Uterus (tissue), 2 donors: ENCODE results near the gene THOC3.
"Not testable (repeated sequence)": the region's sequence is repeated elsewhere in the genome, so short reads cannot be mapped to it uniquely, and the experiment has no call there.

Experiments
- CTCF ChIP-seq, 4 experiments: fragments of 200-600 bp in 2 of 4; fragments of 450-650 bp in 2 of 4; sonication (generic) in 2 of 4; IDR thresholded peaks; one replicate each; pipeline ENCODE4 v1.5.1; 2016 to 2019; ENCODE audit warnings: antibody characterized with exemption in 4 of 4, mild to moderate bottlenecking in 2 of 4, moderate library complexity in 1 of 4
- POLR2A ChIP-seq, 2 donors: fragments of 450-650 bp; IDR thresholded peaks; one replicate each; pipeline ENCODE4 v1.6.1; 2016; ENCODE audit warnings: antibody characterized with exemption in 2 of 2, mild to moderate bottlenecking in 1 of 2, moderate library complexity in 1 of 2

- not testable (repeated sequence) for TF ChIP-seq CTCF, POLR2A (IDR thresholded peaks at IDR 0.05)
These were observed 39.4 kb downstream of the THOC3 start for GRCh38 chr5:175928752-175929151.
